SU-DHL-6 (cell line): Measurements from ENCODE around the gene DCC.

ENCODE experiments used
- H2AFZ ChIP-seq: fragments of 200-600 bp; sonication (generic); 2 replicates; pipeline ENCODE4 v1.6.1; 2014; ENCODE audit warnings: low read depth, mild to moderate bottlenecking, moderate library complexity, mixed read lengths, antibody characterized with exemption, low read length; ENCODE audit not compliant: severe bottlenecking
- H3F3A ChIP-seq: fragments of 200-600 bp; shearing (Covaris generic); 2 replicates; pipeline ENCODE4 v1.6.0; 2016; ENCODE audit warnings: antibody characterized with exemption, mild to moderate bottlenecking; ENCODE audit not compliant: insufficient read depth
- H3K27ac ChIP-seq: fragments of 200-600 bp; sonication (generic); 2 replicates; pipeline ENCODE4 v1.5.1; 2016; ENCODE audit warnings: low read depth, mild to moderate bottlenecking, low read length, moderate library complexity, mixed read lengths
- H3K27me3 ChIP-seq: fragments of 200-600 bp; sonication (generic), shearing (Covaris generic); 2 replicates; pipeline ENCODE4 v1.6.0; 2014; ENCODE audit warnings: mild to moderate bottlenecking, low read length
- H3K36me3 ChIP-seq: fragments of 200-600 bp; sonication (generic); 2 replicates; pipeline ENCODE4 v1.6.1; 2014; ENCODE audit warnings: mild to moderate bottlenecking, low read length, mixed read lengths
- H3K4me2 ChIP-seq: fragments of 300-600, 200-600 bp; shearing (Covaris generic), sonication (generic); 2 replicates; pipeline ENCODE4 v1.6.0; 2014; ENCODE audit warnings: low read length, low read depth, mild to moderate bottlenecking; ENCODE audit not compliant: poor library complexity, severe bottlenecking
- H3K4me3 ChIP-seq: fragments of 200-600 bp; sonication (generic); 2 replicates; pipeline ENCODE4 v1.5.1; 2014; ENCODE audit warnings: antibody characterized with exemption, low read length, mild to moderate bottlenecking, mixed read lengths; ENCODE audit not compliant: insufficient read depth, poor library complexity, severe bottlenecking
- H3K79me2 ChIP-seq: fragments of 200-600 bp; sonication (generic); 2 replicates; pipeline ENCODE4 v1.6.1; 2014; ENCODE audit warnings: mild to moderate bottlenecking, low read length, moderate library complexity; ENCODE audit not compliant: insufficient read depth
- H3K9ac ChIP-seq: fragments of 200-600 bp; sonication (generic); 2 replicates; pipeline ENCODE4 v1.7.0; 2014; ENCODE audit warnings: mild to moderate bottlenecking, low read length
- H3K9me2 ChIP-seq: fragments of 200-600 bp; sonication (generic); replicated peaks from 2 replicates; pipeline ENCODE4 v1.6.1; 2014; ENCODE audit warnings: low read length; ENCODE audit not compliant: insufficient read depth
- H3K9me3 ChIP-seq: fragments of 200-600 bp; sonication (generic); 2 replicates; pipeline ENCODE4 v1.6.1; 2014; ENCODE audit warnings: low read length, mixed read lengths; ENCODE audit not compliant: insufficient read depth
- H4K20me1 ChIP-seq: fragments of 200-600 bp; sonication (generic); 2 replicates; pipeline ENCODE4 v1.6.1; 2014; ENCODE audit warnings: low read depth, mild to moderate bottlenecking, antibody characterized with exemption, low read length, moderate library complexity, mixed read lengths
- EZH2phosphoT487 ChIP-seq: fragments of 200-600 bp; sonication (generic), shearing (Covaris generic); conservative IDR thresholded peaks from 2 replicates; pipeline ENCODE4 v1.6.1; 2018; ENCODE audit warnings: mild to moderate bottlenecking, antibody characterized with exemption, low read length, moderate library complexity, mixed read lengths
- TF ChIP-seq, protein P1 (sequence below): fragments of 200-600 bp; sonication (generic); IDR thresholded peaks from one replicate; pipeline ENCODE4 v1.5.1; 2017; ENCODE audit warnings: antibody characterized with exemption, mild to moderate bottlenecking, low read length, moderate library complexity; ENCODE audit not compliant: insufficient read depth, poor library complexity, severe bottlenecking

Gene DCC

DNA sequence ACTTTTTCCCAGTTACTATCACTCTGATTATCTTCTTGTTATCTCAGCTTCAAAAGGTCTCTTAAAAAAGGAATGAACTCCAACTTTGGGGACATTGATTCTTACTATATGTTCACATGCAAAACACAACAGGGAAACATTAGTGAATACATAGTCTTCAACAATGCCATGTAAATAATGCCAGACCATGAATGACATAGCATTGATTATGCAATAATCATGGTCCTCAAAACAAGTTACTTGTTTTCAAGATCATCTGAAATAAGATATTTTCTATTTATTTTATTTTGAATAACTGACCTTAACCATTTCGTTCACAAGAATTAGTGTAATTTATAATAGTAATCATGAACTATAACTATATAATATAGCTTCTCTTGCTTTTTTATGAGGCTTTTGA, 982.2 kb downstream of the DCC start:
- TF ChIP-seq, protein P1, sequence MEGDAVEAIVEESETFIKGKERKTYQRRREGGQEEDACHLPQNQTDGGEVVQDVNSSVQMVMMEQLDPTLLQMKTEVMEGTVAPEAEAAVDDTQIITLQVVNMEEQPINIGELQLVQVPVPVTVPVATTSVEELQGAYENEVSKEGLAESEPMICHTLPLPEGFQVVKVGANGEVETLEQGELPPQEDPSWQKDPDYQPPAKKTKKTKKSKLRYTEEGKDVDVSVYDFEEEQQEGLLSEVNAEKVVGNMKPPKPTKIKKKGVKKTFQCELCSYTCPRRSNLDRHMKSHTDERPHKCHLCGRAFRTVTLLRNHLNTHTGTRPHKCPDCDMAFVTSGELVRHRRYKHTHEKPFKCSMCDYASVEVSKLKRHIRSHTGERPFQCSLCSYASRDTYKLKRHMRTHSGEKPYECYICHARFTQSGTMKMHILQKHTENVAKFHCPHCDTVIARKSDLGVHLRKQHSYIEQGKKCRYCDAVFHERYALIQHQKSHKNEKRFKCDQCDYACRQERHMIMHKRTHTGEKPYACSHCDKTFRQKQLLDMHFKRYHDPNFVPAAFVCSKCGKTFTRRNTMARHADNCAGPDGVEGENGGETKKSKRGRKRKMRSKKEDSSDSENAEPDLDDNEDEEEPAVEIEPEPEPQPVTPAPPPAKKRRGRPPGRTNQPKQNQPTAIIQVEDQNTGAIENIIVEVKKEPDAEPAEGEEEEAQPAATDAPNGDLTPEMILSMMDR: no peak
- TF ChIP-seq EZH2phosphoT487: no peak

DNA sequence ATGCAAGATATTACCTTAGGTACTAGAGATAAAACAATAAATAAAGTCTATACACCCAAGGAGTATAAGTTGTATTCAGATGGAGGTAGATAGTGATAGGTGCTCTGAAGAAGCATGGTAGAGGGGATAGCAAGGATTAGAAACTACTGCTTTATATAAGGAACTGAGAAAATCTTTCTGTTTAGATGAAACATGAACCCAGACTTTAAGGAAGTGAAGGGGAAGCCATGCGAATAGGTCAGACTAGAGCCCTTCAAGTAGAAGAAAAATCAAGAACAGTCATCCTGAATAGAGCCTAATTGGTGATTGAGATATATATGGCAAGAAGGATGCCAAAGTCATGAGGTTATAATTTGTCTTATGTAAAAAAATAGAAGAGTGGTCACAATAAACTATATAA, 984.4 kb downstream of the DCC start:
- TF ChIP-seq EZH2phosphoT487: no peak
- TF ChIP-seq, protein P1: no peak
- H3K27ac ChIP-seq: no peak overlapping the region
- no peaks in the 10 kb centered on the region; the same call in 1 of the 2 replicates for H4K20me1 ChIP-seq
- no peak overlapping the region for H3K4me2 ChIP-seq
- H3K27me3 ChIP-seq: no peaks in the 10 kb centered on the region
- no peak overlapping the region for H3K9ac ChIP-seq
- no peaks in the 10 kb centered on the region for H3K36me3 ChIP-seq
- no peak overlapping the region for H2AFZ ChIP-seq
- H3K4me3 ChIP-seq: no peak overlapping the region
- H3K9me3 ChIP-seq: no peaks in the 10 kb centered on the region
- no peaks in the 10 kb centered on the region for H3K9me2 ChIP-seq
- no peaks in the 10 kb centered on the region for H3F3A ChIP-seq
- no peaks in the 10 kb centered on the region for H3K79me2 ChIP-seq

More for the DNA sequence above, 982.2 kb downstream of the DCC start:
- no peak overlapping the region for H2AFZ ChIP-seq
- no peaks in the 10 kb centered on the region for H3K36me3 ChIP-seq
- H3K27me3 ChIP-seq: no peaks in the 10 kb centered on the region
- H3K9me2 ChIP-seq: no peaks in the 10 kb centered on the region
- H3F3A ChIP-seq: no peaks in the 10 kb centered on the region
- no peak overlapping the region for H3K4me3 ChIP-seq
- H3K27ac ChIP-seq: no peak overlapping the region
- no peak overlapping the region for H3K9ac ChIP-seq
- H3K4me2 ChIP-seq: no peak overlapping the region
- H3K9me3 ChIP-seq: no peaks in the 10 kb centered on the region
- H4K20me1 ChIP-seq: no peaks in the 10 kb centered on the region
- no peaks in the 10 kb centered on the region for H3K79me2 ChIP-seq

DNA sequence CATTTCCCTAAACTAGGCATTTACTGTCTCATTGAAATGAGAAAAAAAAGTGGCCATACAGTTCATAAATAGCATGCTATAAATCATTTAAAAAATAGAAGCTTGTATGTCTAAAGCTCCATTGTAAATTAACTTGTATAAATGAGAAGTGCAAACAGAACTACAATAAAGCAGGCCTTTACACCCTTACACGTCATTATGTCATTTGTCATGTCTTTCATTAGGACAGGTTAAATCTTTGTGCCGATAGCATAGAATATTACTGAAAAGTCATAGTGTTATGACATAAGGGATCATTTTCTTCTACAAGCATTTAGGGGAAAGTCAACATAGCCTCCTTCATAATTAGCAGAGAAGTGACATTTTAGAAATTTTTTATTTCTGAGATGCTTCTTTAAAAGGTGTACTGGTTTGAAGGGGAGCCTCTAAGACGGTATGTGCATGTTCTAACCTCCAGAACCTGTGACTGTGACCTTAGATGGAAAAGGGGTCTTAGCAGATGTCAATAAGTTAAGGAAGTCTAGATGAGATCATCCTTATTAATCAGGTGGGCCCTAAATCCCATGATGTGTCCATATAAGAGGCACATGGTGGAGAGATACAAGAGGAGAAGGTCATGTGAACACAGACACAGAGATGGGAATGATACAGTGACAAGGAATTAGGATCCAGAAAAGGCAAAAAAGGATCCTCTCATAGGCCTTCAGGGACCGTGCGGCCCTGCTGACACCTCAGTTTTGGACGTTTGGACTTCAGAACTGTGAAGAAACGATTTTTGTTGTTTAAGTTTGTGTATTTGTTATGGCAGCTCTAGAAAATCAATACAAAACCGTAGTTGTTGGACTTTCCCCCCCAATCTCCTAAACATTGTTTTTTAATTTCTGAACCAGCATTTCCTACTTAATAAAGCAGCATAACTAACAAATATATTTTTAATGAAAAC, 1020.8 kb downstream of the DCC start:
- TF ChIP-seq, protein P1: no peak
- TF ChIP-seq EZH2phosphoT487: no peak
- Histone ChIP-seq H3K27me3 (no peaks in the 10 kb centered on the region), H2AFZ (no peak overlapping the region), H3K27ac (no peak overlapping the region), H3K9me2 (no peaks in the 10 kb centered on the region), H3K36me3 (no peaks in the 10 kb centered on the region), H4K20me1 (no peaks in the 10 kb centered on the region), H3K4me3 (no peak overlapping the region), H3K9ac (no peak overlapping the region), H3K79me2 (no peaks in the 10 kb centered on the region), H3K4me2 (no peak overlapping the region), H3K9me3 (no peaks in the 10 kb centered on the region), H3F3A (no peaks in the 10 kb centered on the region)
